Measurements from ENCODE around the gene C13orf46. TPM values are rescaled to one million over a fixed set of nuclear protein-coding genes. Genes with fewer than 3 reads are reported as not detected.
"Not testable (repeated sequence)": the region's sequence is repeated elsewhere in the genome, so short reads cannot be mapped to it uniquely, and the experiment has no call there.

The C13orf46 gene
- total RNA-seq, 1 donor from 2014 or later: not detected

GRCh38 chr13:113914333-113915011 lies 59.4 kb downstream of the C13orf46 start:
- H3K79me2 ChIP-seq (ENCODE audit: low read depth): no peaks in the 10 kb centered on the region
- H3K4me3 ChIP-seq: no peak overlapping the region
- H3K9me3 ChIP-seq (ENCODE audit: low read depth): no peaks in the 10 kb centered on the region
- H4K20me1 ChIP-seq (ENCODE audit: low read depth): no peaks in the 10 kb centered on the region
- Mint-ChIP-seq H3K27me3 (ENCODE audit: insufficient read depth, low read depth) (peaks cover 10% of the 10 kb centered on the region), H3K27ac (no peak overlapping the region), H3K36me3 (no peaks in the 10 kb centered on the region), H3K9me3 (peaks cover 8% of the 10 kb centered on the region), H3K4me3 (no peak overlapping the region), H3K4me1 (peaks cover 5% of the 10 kb centered on the region)
- H3F3A ChIP-seq (ENCODE audit: low read depth): no peaks in the 10 kb centered on the region
- H3K36me3 ChIP-seq: no peaks in the 10 kb centered on the region
- no peak overlapping the region for H3K4me2 ChIP-seq
- H3K27me3 ChIP-seq: no peaks in the 10 kb centered on the region
- H3K4me1 ChIP-seq: no peaks in the 10 kb centered on the region
- no peak overlapping the region for H3K27ac ChIP-seq
- no peak for DNase-seq (ENCODE audit: low spot score)
- no peak overlapping the region for H2AFZ ChIP-seq (replicated peaks)
- H3K9ac ChIP-seq: no peak overlapping the region
- TF ChIP-seq EZH2phosphoT487 (IDR thresholded peaks at IDR 0.05) (no peak), EZH2 (IDR thresholded peaks at IDR 0.05) (no peak)
- TF ChIP-seq, protein P1, sequence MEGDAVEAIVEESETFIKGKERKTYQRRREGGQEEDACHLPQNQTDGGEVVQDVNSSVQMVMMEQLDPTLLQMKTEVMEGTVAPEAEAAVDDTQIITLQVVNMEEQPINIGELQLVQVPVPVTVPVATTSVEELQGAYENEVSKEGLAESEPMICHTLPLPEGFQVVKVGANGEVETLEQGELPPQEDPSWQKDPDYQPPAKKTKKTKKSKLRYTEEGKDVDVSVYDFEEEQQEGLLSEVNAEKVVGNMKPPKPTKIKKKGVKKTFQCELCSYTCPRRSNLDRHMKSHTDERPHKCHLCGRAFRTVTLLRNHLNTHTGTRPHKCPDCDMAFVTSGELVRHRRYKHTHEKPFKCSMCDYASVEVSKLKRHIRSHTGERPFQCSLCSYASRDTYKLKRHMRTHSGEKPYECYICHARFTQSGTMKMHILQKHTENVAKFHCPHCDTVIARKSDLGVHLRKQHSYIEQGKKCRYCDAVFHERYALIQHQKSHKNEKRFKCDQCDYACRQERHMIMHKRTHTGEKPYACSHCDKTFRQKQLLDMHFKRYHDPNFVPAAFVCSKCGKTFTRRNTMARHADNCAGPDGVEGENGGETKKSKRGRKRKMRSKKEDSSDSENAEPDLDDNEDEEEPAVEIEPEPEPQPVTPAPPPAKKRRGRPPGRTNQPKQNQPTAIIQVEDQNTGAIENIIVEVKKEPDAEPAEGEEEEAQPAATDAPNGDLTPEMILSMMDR (IDR thresholded peaks at IDR 0.05): no peak

GRCh38 chr13:113913838-113914237 lies 60.0 kb downstream of the C13orf46 start:
- not testable (repeated sequence) for DNase-seq (ENCODE audit: low spot score); H3K79me2 ChIP-seq (ENCODE audit: low read depth); H4K20me1 ChIP-seq (ENCODE audit: low read depth); H3K4me3 Mint-ChIP-seq; H3K9me3 Mint-ChIP-seq; H3K4me1 ChIP-seq; H3K36me3 Mint-ChIP-seq; H3K4me1 Mint-ChIP-seq; H3F3A ChIP-seq (ENCODE audit: low read depth); H3K27me3 ChIP-seq; H3K9me3 ChIP-seq (ENCODE audit: low read depth); H3K4me3 ChIP-seq; H3K9ac ChIP-seq; H3K27ac ChIP-seq; H3K4me2 ChIP-seq; H3K27me3 Mint-ChIP-seq (ENCODE audit: insufficient read depth, low read depth); H2AFZ ChIP-seq (replicated peaks); H3K36me3 ChIP-seq; H3K27ac Mint-ChIP-seq

GRCh38 chr13:113913408-113913807 lies 60.5 kb downstream of the C13orf46 start:
- H3K9ac ChIP-seq; H3K36me3 Mint-ChIP-seq; H3K27me3 Mint-ChIP-seq (ENCODE audit: insufficient read depth, low read depth); H3K4me3 Mint-ChIP-seq; H3K36me3 ChIP-seq; H3K4me1 Mint-ChIP-seq; H3K27ac ChIP-seq; H3K4me2 ChIP-seq; H3K27me3 ChIP-seq; DNase-seq (ENCODE audit: low spot score); H3K79me2 ChIP-seq (ENCODE audit: low read depth); H3K27ac Mint-ChIP-seq; H2AFZ ChIP-seq (replicated peaks); H4K20me1 ChIP-seq (ENCODE audit: low read depth); H3K4me1 ChIP-seq; H3K9me3 Mint-ChIP-seq; H3K4me3 ChIP-seq; H3K9me3 ChIP-seq (ENCODE audit: low read depth); H3F3A ChIP-seq (ENCODE audit: low read depth): not testable (repeated sequence)

DNA sequence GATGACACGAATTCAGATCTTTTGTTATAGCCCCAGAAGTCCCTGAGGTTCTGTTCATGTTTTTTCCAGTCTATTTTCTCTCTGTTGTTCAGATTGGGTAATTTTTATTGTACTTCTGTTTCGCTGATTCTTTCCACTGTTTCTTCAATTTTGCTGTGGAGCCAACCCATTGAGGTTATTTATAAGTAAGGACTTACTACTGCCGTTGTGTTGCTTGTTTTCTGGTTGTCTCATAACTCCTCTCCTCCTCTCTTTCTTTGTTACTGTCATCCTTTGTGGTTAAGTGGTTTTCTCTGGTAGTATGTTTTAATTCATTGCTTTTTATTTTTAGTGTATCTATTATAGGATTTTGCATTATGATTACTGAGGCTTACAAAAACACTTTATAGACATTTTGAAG lies 61.3 kb downstream of the C13orf46 start:
- DNase-seq (ENCODE audit: low spot score): no peak
- TF ChIP-seq, protein P1 (IDR thresholded peaks at IDR 0.05): no peak
- TF ChIP-seq EZH2 (IDR thresholded peaks at IDR 0.05): no peak
- TF ChIP-seq EZH2phosphoT487 (IDR thresholded peaks at IDR 0.05): no peak
- H3K36me3 Mint-ChIP-seq: no peaks in the 10 kb centered on the region

More for the DNA sequence above, 61.3 kb downstream of the C13orf46 start:
- Histone ChIP-seq H4K20me1 (ENCODE audit: low read depth) (no peaks in the 10 kb centered on the region), H3K4me1 (no peaks in the 10 kb centered on the region), H3K79me2 (ENCODE audit: low read depth) (no peaks in the 10 kb centered on the region), H3K9me3 (ENCODE audit: low read depth) (no peaks in the 10 kb centered on the region), H3K36me3 (no peaks in the 10 kb centered on the region), H3K9ac (no peak overlapping the region), H2AFZ (replicated peaks) (no peak overlapping the region), H3K4me2 (no peak overlapping the region), H3K4me3 (no peak overlapping the region), H3F3A (ENCODE audit: low read depth) (no peaks in the 10 kb centered on the region), H3K27ac (no peak overlapping the region), H3K27me3 (no peaks in the 10 kb centered on the region)
- Mint-ChIP-seq H3K27me3 (ENCODE audit: insufficient read depth, low read depth) (peaks cover 10% of the 10 kb centered on the region), H3K4me3 (no peak overlapping the region), H3K4me1 (peaks cover 5% of the 10 kb centered on the region), H3K27ac (no peak overlapping the region), H3K9me3 (peaks cover 8% of the 10 kb centered on the region)
